Left hindlimb (tissue), 1 donor: ENCODE data around the gene IL17REL.

Experiments
- DNase-seq: peaks from one replicate; pipeline ENCODE4 v3.0.0-alpha.2; 2018

IL17REL gene

GRCh38 chr22:50020606-50021005 lies 8.0 kb upstream of the IL17REL start:
- no peak for DNase-seq

GRCh38 chr22:50019316-50019715 lies 6.8 kb upstream of the IL17REL start:
- DNase-seq, result no peak

- DNase-seq, result no peak
Observed at GRCh38 chr22:50018608-50019285, 6.2 kb upstream of the IL17REL start.

GRCh38 chr22:50017701-50018224 lies 5.2 kb upstream of the IL17REL start:
- no peak for DNase-seq

- no peak for DNase-seq
Observed at GRCh38 chr22:50016988-50017700, 4.6 kb upstream of the IL17REL start.

GRCh38 chr22:50016308-50016987 lies 3.9 kb upstream of the IL17REL start:
- no peak for DNase-seq

- DNase-seq, result no peak
Observed at GRCh38 chr22:50015451-50016307, 3.1 kb upstream of the IL17REL start.

GRCh38 chr22:50014655-50015401 lies 2.3 kb upstream of the IL17REL start:
- no peak for DNase-seq

- DNase-seq, result no peak
Observed at GRCh38 chr22:50014053-50014501, 1.5 kb upstream of the IL17REL start.

- DNase-seq, result no peak
Observed at GRCh38 chr22:50011447-50012210, 936 bp downstream of the IL17REL start.

- no peak for DNase-seq
Observed at GRCh38 chr22:50010676-50011446, 1.7 kb downstream of the IL17REL start.

- no peak for DNase-seq
Observed at GRCh38 chr22:50009765-50010675, 2.5 kb downstream of the IL17REL start.

GRCh38 chr22:50009251-50009650 lies 3.3 kb downstream of the IL17REL start:
- no peak for DNase-seq

- no peak for DNase-seq
Observed at GRCh38 chr22:50008151-50009040, 4.2 kb downstream of the IL17REL start.

GRCh38 chr22:50007057-50007511 lies 5.5 kb downstream of the IL17REL start:
- DNase-seq, result no peak

- no peak for DNase-seq
Observed at GRCh38 chr22:50004918-50005317, 7.6 kb downstream of the IL17REL start.

- DNase-seq, result no peak
Observed at GRCh38 chr22:50002791-50003190, 9.8 kb downstream of the IL17REL start.
